GM13977 (cell line): ENCODE results near the gene NSG1.

Experiments used
- DNase-seq: peaks from one replicate; pipeline ENCODE4 v3.0.0; 2012; ENCODE audit warnings: low spot score
- CTCF ChIP-seq: IDR thresholded peaks from 2 replicates; pipeline ENCODE4 v1.5.1; 2012; ENCODE audit warnings: mild to moderate bottlenecking, control low read depth; ENCODE audit not compliant: insufficient read depth; ENCODE audit errors: extremely low read depth, missing control alignments
- in situ Hi-C: fragments of 300-500 bp; cut with MboI; formaldehyde crosslinking; loops from one replicate; pipeline ENCODE4 v1.12.0; 2022; ENCODE audit warnings: low sequenced_read_pairs, low pct_unique_long_range_greater_than_20kb, mixed read lengths, inconsistent platforms; ENCODE audit not compliant: unreplicated experiment

The NSG1 gene

GRCh38 chr4:4395849-4396627 is 9.1 kb downstream of the NSG1 start:
- DNase-seq, result peak; percentile 60
- in situ Hi-C loops, result no loop called here
- no peak for TF ChIP-seq CTCF

DNA sequence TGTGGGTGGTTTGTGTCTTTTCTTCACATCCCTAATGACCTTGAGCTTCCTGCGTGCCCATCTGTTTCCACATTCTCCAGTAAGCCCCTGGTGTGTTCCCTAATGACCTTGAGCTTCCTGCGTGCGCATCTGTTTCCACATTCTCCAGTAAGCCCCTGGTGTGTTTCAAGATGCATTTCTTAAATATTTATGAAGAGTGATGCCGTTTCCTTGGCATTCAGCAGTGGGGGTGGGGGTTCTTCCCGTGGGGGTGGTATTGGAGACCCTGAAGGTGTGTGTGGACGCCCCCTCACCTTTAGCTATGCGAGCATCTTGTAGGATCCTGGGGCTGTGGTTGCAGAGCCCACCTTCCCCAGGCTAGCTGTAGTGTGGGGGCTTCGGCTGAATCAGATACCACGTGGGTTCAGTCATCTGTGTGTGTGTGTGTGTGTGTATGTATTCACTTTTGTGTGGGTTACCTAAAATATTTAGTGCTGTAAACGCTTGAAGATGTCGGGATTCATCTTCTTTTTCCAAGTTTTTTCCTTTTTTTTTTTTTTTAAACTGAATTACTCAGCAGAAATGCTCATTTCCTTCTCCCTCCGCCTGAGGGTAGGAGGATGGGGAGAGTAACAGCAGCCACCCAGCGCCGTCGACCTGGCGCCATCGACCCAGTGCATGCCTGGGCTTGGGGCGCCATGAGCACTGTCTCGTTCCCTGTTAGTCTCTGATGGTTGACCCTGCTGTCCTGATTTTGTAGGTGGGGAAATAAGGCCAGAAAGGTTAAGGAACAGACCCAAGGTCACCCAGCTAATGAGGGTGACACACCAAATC is 9.9 kb downstream of the NSG1 start:
- in situ Hi-C loops, result no loop called here
- no peak for TF ChIP-seq CTCF
- no peak for DNase-seq

DNA sequence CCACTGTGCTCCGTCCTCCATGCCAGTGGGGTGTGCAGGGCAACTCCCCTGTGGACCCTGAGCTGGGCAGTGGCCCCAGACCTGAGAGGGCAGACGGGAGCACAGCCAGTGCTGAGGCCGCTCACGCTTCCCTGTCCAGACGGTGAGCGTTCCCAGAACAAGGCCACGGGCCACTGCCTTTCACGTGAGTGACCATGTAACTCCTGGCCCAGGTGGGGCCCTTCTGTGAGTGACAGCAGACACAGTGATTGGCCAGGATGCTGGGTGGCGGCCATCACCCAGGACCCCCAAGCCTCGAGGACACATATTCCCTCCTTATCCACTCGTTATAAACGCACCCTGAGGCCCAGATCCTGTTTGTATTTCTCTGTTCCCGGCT is 10.5 kb downstream of the NSG1 start:
- in situ Hi-C loops, result no loop called here
- TF ChIP-seq CTCF, result no peak
- DNase-seq, result no peak

DNA sequence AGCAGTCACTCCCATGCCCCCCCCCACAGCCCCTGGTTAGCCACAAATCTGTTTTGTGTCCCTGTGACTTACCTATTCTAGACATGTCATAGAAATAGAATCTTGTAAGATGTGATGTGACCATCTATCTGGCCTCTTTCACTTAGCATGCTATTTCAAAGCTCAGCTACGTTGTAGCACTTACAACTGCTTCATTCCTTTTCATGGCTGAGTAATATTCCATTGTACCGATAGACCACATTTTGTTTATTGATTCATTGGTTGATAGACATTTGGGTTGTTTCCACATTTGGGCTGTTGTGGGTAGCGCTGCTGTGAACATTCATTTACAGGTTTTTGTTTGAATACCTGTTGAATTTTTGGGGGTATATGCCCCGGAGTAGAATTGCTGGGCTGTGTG is 11.5 kb downstream of the NSG1 start:
- no peak for TF ChIP-seq CTCF
- in situ Hi-C loops, result no loop called here
- DNase-seq, result no peak

- no peak for DNase-seq
- in situ Hi-C loops, result no loop called here
- no peak for TF ChIP-seq CTCF
These were observed 14.1 kb downstream of the NSG1 start for GRCh38 chr4:4401036-4401435.

- TF ChIP-seq CTCF, result no peak
- DNase-seq, result no peak
- in situ Hi-C loops, result no loop called here
These were observed 16.1 kb downstream of the NSG1 start for GRCh38 chr4:4402966-4403365.
